ENCODE results near the gene IER5L.
A peak's percentile ranks its signal among the peaks of the same experiment; 100 is the strongest.
"Not testable (repeated sequence)": the region's sequence is repeated elsewhere in the genome, so short reads cannot be mapped to it uniquely, and the experiment has no call there.

The IER5L gene

DNA sequence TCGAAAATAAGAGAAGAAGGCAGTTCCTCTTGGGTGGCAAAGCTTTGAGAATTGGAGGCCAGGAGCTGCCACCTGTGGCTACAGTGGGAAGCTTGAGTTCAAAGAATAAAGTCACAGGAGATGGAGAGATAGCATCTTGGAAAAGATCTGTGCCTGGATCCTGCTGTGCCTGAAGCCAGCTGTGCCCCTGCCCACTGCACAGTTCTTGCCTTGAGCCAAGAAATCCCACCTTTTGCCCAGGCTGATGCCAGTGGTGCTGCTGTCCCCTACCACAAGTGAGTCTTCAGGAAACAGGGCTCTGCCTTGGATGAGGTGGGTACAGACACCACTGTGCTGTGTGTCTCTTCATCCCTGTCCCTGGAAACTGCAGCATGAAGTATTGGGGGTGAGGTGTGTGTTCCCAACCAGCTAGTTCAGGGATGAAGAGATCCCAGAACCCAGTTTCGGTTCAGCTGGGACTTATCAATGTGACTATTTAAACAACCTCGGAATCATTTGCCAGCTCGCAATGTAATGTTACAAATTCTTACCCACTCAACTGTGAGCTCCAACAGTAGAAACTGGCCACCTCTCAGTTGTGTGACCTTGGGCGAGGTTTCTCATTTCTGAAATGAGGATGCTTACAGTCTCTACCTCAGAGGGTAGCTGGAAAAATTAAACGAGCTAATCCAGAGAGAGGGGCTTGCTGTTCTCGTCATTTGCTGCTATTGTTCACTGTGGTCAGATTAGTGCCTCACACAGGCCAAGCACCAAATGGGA is 5.9 kb downstream of the IER5L start:
- H3K4me3 ChIP-seq (ENCODE audit: low read length) = no peak overlapping the region
- DNase-seq (ENCODE audit: low read depth) = no peak
- no peak for TF ChIP-seq CTCF (IDR thresholded peaks at IDR 0.05; ENCODE audit: insufficient read depth, low read depth, low read length, missing control alignments)

DNA sequence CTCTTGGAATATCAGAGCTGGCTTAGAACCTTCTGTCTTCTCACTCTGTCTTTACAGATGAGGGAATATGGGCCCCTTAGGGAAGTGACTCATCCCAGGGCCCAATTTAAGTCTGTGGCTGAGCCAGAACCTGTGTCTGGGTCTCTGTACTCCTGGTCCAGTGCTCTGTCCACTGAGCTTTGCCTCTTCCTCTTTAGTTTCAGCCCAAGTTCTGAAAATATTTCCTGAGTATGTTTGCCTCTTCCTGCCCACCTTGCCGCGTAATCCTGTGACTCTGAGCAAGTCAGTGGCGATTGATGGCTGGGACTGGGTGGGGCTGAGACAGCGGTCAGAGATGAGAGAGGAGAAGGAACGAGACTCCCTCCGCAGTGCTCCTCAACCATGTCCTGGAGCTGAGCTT is 7.8 kb downstream of the IER5L start:
- peak; percentile 78 for DNase-seq (ENCODE audit: low read depth)
- TF ChIP-seq CTCF (IDR thresholded peaks at IDR 0.05; ENCODE audit: insufficient read depth, low read depth, low read length, missing control alignments) = no peak
- no peak overlapping the region for H3K4me3 ChIP-seq (ENCODE audit: low read length)

DNA sequence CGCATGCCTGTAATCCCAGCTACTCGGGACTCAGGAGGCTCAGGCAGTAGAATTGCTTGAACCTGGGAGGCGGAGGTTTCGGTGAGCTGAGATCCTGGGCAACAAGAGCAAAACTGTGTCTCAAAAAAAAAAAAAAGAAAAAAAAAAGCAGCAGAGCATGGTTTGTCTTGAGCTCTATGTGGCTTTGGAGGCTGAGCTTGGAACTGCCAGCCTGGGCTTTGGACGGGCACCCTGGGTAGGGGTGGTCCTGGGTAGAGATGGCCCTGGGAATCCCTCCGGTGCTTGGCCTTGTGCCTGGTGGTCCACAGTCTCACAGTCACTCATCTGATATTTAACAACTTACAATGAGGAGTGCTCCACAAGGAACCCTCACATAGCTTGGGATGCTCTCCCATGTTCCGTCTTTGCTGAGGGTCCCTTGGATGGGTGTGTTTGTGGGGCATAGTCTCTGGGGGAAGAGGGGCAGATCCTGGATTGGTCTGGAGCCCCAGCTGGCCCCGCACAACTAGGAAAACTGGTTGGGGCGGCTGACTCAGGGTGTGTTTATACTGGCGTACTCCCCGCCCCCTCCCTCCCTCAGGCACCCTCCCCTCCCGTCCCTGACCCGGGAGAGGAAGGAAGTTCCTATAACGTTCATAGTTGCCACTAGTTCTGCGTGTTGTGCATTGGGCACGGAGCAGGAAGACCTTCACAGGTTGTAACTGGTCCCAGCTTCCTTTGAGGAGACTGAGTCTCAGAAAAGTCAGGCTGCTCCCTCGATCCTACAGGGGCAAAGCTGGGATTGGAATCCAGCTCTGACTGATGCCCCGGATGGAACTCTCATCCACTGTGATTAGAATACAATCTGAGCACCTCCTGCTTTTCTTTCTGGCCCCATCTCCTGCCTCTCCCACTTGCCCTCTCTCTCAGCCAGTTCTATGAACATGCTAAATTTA is 11.2 kb downstream of the IER5L start:
- peak; percentile 95 for DNase-seq (ENCODE audit: low read depth)
- H3K4me3 ChIP-seq (ENCODE audit: low read length) = peak overlapping the region; percentile 36
- TF ChIP-seq CTCF (IDR thresholded peaks at IDR 0.05; ENCODE audit: insufficient read depth, low read depth, low read length, missing control alignments) = no peak

- no peak for DNase-seq (ENCODE audit: low read depth)
- TF ChIP-seq CTCF (IDR thresholded peaks at IDR 0.05; ENCODE audit: insufficient read depth, low read depth, low read length, missing control alignments) = no peak
- no peak overlapping the region for H3K4me3 ChIP-seq (ENCODE audit: low read length)
Observed at GRCh38 chr9:129165198-129165597, 12.9 kb downstream of the IER5L start.

GRCh38 chr9:129164246-129164930 is 13.7 kb downstream of the IER5L start:
- no peak overlapping the region for H3K4me3 ChIP-seq (ENCODE audit: low read length)
- DNase-seq (ENCODE audit: low read depth) = peak; percentile 52
- no peak for TF ChIP-seq CTCF (IDR thresholded peaks at IDR 0.05; ENCODE audit: insufficient read depth, low read depth, low read length, missing control alignments)

GRCh38 chr9:129163753-129164152 is 14.3 kb downstream of the IER5L start:
- DNase-seq (ENCODE audit: low read depth) = no peak
- TF ChIP-seq CTCF (IDR thresholded peaks at IDR 0.05; ENCODE audit: insufficient read depth, low read depth, low read length, missing control alignments) = no peak
- H3K4me3 ChIP-seq (ENCODE audit: low read length) = no peak overlapping the region

GRCh38 chr9:129163198-129163670 is 14.8 kb downstream of the IER5L start:
- not testable (repeated sequence) for DNase-seq (ENCODE audit: low read depth)

More at GRCh38 chr9:129163198-129163670, 14.8 kb downstream of the IER5L start:
- not testable (repeated sequence) for H3K4me3 ChIP-seq (ENCODE audit: low read length)
